ENCODE data around the gene SNRNP40. TPM values are rescaled to one million over a fixed set of nuclear protein-coding genes. Genes with fewer than 3 reads are reported as not detected.

The SNRNP40 gene
- total RNA-seq (2016; rRNA removed; fragmentation: Illumina TruSeq; extraction: Trizol) = 147 and 192 TPM in 2 replicates
- 32.2 and 34.4 TPM in 2 replicates for total RNA-seq (2016; cell fraction: cytosol; rRNA removed; fragmentation: Illumina TruSeq; extraction: Trizol; ENCODE audit: low read depth)
- total RNA-seq (2016; cell fraction: insoluble cytoplasmic fraction; rRNA removed; fragmentation: Illumina TruSeq; extraction: Trizol) = 144 and 197 TPM in 2 replicates
- 54.1 and 62.1 TPM in 2 replicates for total RNA-seq (2016; cell fraction: membrane; rRNA removed; fragmentation: Illumina TruSeq; extraction: Trizol)
- 69.1 and 77.1 TPM in 2 replicates for total RNA-seq (2016; cell fraction: nucleus; rRNA removed; fragmentation: Illumina TruSeq; extraction: Trizol)
- 46.1 and 51.0 TPM in 2 replicates for polyA plus RNA-seq (2011; rRNA removed)
- polyA plus RNA-seq (2011; cell fraction: cytosol; rRNA removed) = 42.2 and 42.7 TPM in 2 replicates
- polyA plus RNA-seq (2011; cell fraction: nucleus; rRNA removed) = 30.4 and 32.1 TPM in 2 replicates
- 27.5 and 32.5 TPM in 2 replicates for polyA plus RNA-seq (2012)
- 11.3 and 11.8 TPM in 2 replicates for polyA plus RNA-seq (2016; cell fraction: cytosol; fragmentation: Illumina TruSeq; extraction: Trizol; ENCODE audit: low read depth)
- polyA plus RNA-seq (2016; cell fraction: insoluble cytoplasmic fraction; fragmentation: Illumina TruSeq; extraction: Trizol; ENCODE audit: low read depth) = 138 and 148 TPM in 2 replicates
- 25.4 and 25.6 TPM in 2 replicates for polyA plus RNA-seq (2016; cell fraction: membrane; fragmentation: Illumina TruSeq; extraction: Trizol; ENCODE audit: low read depth)
- 68.7 and 74.0 TPM in 2 replicates for polyA plus RNA-seq (2016; cell fraction: nucleus; fragmentation: Illumina TruSeq; extraction: Trizol; ENCODE audit: insufficient read depth, low read depth)
- polyA minus RNA-seq (2011; rRNA and poly(A)+ RNA removed; ENCODE audit: low replicate concordance) = 71.2 and 176 TPM in 2 replicates
- polyA minus RNA-seq (2011; cell fraction: cytosol; rRNA and poly(A)+ RNA removed) = 47.6 and 49.5 TPM in 2 replicates
- polyA minus RNA-seq (2011; cell fraction: nucleus; rRNA and poly(A)+ RNA removed) = 53.7 and 59.1 TPM in 2 replicates
- percentile 78 among the genes with signal in this experiment for Bru-seq, nascent RNA
- BruChase-seq, experiment 1, labeled RNA remaining after a 6-hour chase = percentile 79 among the genes with signal in this experiment
- BruChase-seq, experiment 2, labeled RNA remaining after a 2-hour chase = percentile 79 among the genes with signal in this experiment
- long read RNA-seq, experiment 1, transcript SNRNP40-201 (10 exons, 1,597 nt) = major isoform, 190 of 201 reads
- long read RNA-seq, experiment 1, partial matches to known transcripts = 7 of 201 reads
- long read RNA-seq, experiment 1, other reads (novel, unspliced or antisense) = 4 of 201 reads
- long read RNA-seq, experiment 2, transcript SNRNP40-201 (10 exons, 1,597 nt) = major isoform, 37 of 56 reads
- long read RNA-seq, experiment 2, partial matches to known transcripts = 4 of 56 reads
- long read RNA-seq, experiment 2, other reads (novel, unspliced or antisense) = 12 of 56 reads

DNA sequence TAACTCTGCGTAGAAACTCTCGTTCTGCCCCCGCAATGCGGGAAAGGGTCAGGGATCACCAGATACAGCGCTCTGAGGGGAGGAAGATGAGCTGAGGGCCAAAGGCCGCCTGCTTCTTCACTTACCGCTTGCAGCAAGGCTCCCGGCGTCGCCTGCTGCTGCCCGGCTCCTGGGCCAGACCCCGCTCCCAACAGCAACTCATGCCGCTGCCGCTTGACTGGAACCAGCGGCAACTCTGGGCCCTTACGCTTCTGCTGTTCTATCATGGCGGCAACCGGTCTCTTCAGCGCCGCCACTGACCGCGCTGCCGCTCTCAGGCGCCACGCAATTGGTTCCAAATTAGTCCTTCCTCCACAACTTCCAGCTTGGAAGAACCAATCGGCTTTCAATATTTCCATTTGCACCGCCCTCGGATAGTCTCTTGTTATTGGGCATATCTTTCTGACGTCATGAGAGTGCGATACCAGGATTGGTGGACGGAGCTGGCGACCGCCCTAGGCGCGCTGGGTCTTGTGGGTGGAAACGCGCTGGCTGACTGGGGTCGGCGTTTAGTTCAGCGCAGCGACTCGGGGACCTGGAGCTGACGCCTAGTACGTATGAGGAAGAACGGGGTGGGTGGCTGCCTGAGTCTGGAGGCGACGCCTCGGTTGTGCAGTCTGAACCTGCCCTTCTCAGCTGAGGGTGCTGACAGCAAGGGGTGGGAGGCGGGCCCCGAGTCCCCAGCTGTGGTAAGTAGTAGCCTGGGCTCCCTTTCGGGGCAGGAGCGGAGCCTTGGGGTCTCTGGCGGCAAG, at the start of gene SNRNP40, which contains the start of gene ZCCHC17:
TSS of gene SNRNP40 (minus strand) at position 303 of the 791 bp plus-strand sequence. CDS start at position 266, 37 bp downstream.
TSS of gene ZCCHC17 (plus strand) at position 547 of the 791 bp plus-strand sequence. CDS start 13,067 bp downstream, outside the sequence.
- ChIA-PET CTCF (ENCODE audit: low intra/inter-chr PET ratio, low total read pairs) (no interaction called here), POLR2A (interaction anchor here (0.8 to 2.5 kb wide), 21 partner anchors 10 to 348 kb away, joined by 3 to 16 read pairs (median 4); partner anchors contain the start of genes FABP3, PEF1 and PUM1)
- Histone ChIP-seq H2AFZ (ENCODE audit: low read length) (peak within 1 kb of the TSS; percentile 60), H3K9me3 (ENCODE audit: low read length) (no peaks in the 10 kb centered on the region), H3K27me3 (ENCODE audit: control insufficient read depth in 1 of 2, insufficient read depth in 2 of 2, low read length in 2 of 2) (no peaks in the 10 kb centered on the region; a peak in 1 of 5 replicates), H3K36me3 (replicated peaks in 1 of 2; ENCODE audit: control insufficient read depth in 1 of 2, insufficient read depth in 2 of 2, low read length in 2 of 2) (peaks cover 8 to 22% of the 10 kb centered on the region in 2 experiments), H3K4me3 (replicated peaks in 1 of 3; ENCODE audit: insufficient read depth in 1 of 3, low read depth in 2 of 3, low read length in 3 of 3) (peak within 1 kb of the TSS; percentile 84 to 95 (median 93)), H3K4me1 (ENCODE audit: insufficient read depth, low read length) (peaks cover 44% of the 10 kb centered on the region), H3K4me2 (ENCODE audit: low read depth, low read length) (peak within 1 kb of the TSS; percentile 97), H3K79me2 (ENCODE audit: insufficient read depth, low read length) (peaks cover 58% of the 10 kb centered on the region), H3K9ac (ENCODE audit: insufficient read depth, low read depth, low read length) (peak within 1 kb of the TSS; percentile 94), H3K27ac (ENCODE audit: extremely low read length, insufficient read depth, low read length) (peak within 1 kb of the TSS; percentile 82), H4K20me1 (ENCODE audit: insufficient read depth, low read length) (no peaks in the 10 kb centered on the region)
- in situ Hi-C loops (cut with HindIII; ENCODE audit: extremely low pct_ligation_motif_present, low pct_unique_long_range_greater_than_20kb) (no loop called here), intact Hi-C loops (cut with micrococcal nuclease; ENCODE audit: unreplicated experiment) (no loop called here)
- under 1% methylated on average over 32 of the region's 53 CpGs for WGBS (ENCODE audit: low lambda C conversion rate)
- FAIRE-seq = peak; percentile 97
- ATAC-seq = peak; percentile 97
- BruUV-seq (replicated peaks) = no TSS peak
- peak; percentile 100 for DNase-seq (ENCODE audit: low spot score)
- TF ChIP-seq THYN1 (CRISPR knock-in tag; IDR thresholded peaks at IDR 0.05; ENCODE audit: borderline replicate concordance, low read depth) = no peak
- TF ChIP-seq TAF1 (CRISPR knock-in tag; IDR thresholded peaks at IDR 0.05) = peak; percentile 97
- TF ChIP-seq, protein P1, sequence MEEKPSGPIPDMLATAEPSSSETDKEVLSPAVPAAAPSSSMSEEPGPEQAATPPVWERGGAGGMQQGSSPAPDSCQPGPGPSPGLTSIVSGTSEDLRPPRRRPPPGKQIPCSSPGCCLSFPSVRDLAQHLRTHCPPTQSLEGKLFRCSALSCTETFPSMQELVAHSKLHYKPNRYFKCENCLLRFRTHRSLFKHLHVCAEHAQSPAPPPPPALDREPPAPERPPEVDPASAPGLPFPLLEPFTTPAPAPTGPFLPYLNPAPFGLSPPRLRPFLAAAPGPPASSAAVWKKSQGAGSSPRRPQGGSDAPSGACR (CRISPR knock-in tag; IDR thresholded peaks at IDR 0.05) = 0 out of 2 replicates have a peak, but pooled peaks have one; percentile 8
- TF ChIP-seq ZNF326 (CRISPR knock-in tag; IDR thresholded peaks at IDR 0.05; ENCODE audit: borderline replicate concordance) = no peak
- TF ChIP-seq POLR2AphosphoS5 (IDR thresholded peaks at IDR 0.05; ENCODE audit: low read depth, low read length) = peak; percentile 95
- TF ChIP-seq CBFB (CRISPR knock-in tag; IDR thresholded peaks at IDR 0.05) = no peak
- TF ChIP-seq, protein P2, sequence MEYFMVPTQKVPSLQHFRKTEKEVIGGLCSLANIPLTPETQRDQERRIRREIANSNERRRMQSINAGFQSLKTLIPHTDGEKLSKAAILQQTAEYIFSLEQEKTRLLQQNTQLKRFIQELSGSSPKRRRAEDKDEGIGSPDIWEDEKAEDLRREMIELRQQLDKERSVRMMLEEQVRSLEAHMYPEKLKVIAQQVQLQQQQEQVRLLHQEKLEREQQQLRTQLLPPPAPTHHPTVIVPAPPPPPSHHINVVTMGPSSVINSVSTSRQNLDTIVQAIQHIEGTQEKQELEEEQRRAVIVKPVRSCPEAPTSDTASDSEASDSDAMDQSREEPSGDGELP (IDR thresholded peaks at IDR 0.05; ENCODE audit: borderline replicate concordance, low read depth) = no peak; the same call in 1 of the 2 replicates
- TF ChIP-seq ZNF282 (IDR thresholded peaks at IDR 0.05; ENCODE audit: partially characterized antibody) = no peak
- peak; percentile 94 for TF ChIP-seq YY1 (IDR thresholded peaks at IDR 0.05; ENCODE audit: insufficient read depth, insufficient replicate concordance, low read depth, low read length)
- TF ChIP-seq, protein P3, sequence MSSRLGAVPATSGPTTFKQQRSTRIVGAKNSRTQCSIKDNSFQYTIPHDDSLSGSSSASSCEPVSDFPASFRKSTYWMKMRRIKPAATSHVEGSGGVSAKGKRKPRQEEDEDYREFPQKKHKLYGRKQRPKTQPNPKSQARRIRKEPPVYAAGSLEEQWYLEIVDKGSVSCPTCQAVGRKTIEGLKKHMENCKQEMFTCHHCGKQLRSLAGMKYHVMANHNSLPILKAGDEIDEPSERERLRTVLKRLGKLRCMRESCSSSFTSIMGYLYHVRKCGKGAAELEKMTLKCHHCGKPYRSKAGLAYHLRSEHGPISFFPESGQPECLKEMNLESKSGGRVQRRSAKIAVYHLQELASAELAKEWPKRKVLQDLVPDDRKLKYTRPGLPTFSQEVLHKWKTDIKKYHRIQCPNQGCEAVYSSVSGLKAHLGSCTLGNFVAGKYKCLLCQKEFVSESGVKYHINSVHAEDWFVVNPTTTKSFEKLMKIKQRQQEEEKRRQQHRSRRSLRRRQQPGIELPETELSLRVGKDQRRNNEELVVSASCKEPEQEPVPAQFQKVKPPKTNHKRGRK (CRISPR knock-in tag; IDR thresholded peaks at IDR 0.05) = no peak
- TF ChIP-seq, protein P4, sequence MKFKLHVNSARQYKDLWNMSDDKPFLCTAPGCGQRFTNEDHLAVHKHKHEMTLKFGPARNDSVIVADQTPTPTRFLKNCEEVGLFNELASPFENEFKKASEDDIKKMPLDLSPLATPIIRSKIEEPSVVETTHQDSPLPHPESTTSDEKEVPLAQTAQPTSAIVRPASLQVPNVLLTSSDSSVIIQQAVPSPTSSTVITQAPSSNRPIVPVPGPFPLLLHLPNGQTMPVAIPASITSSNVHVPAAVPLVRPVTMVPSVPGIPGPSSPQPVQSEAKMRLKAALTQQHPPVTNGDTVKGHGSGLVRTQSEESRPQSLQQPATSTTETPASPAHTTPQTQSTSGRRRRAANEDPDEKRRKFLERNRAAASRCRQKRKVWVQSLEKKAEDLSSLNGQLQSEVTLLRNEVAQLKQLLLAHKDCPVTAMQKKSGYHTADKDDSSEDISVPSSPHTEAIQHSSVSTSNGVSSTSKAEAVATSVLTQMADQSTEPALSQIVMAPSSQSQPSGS (CRISPR knock-in tag; IDR thresholded peaks at IDR 0.05) = no peak; the same call in 1 of the 2 replicates

All from HepG2 (cell line).